GM21723 (cell line): ENCODE results near the gene DUSP11.
"Not testable (repeated sequence)": the region's sequence is repeated elsewhere in the genome, so short reads cannot be mapped to it uniquely, and the experiment has no call there.

Experiments
- ATAC-seq: cut with Tn5 transposase; IDR thresholded peaks from one replicate; pipeline ENCODE4 v1.9.1; 2021; ENCODE audit warnings: mild to moderate bottlenecking, moderate library complexity; ENCODE audit not compliant: unreplicated experiment

DUSP11 gene

DNA sequence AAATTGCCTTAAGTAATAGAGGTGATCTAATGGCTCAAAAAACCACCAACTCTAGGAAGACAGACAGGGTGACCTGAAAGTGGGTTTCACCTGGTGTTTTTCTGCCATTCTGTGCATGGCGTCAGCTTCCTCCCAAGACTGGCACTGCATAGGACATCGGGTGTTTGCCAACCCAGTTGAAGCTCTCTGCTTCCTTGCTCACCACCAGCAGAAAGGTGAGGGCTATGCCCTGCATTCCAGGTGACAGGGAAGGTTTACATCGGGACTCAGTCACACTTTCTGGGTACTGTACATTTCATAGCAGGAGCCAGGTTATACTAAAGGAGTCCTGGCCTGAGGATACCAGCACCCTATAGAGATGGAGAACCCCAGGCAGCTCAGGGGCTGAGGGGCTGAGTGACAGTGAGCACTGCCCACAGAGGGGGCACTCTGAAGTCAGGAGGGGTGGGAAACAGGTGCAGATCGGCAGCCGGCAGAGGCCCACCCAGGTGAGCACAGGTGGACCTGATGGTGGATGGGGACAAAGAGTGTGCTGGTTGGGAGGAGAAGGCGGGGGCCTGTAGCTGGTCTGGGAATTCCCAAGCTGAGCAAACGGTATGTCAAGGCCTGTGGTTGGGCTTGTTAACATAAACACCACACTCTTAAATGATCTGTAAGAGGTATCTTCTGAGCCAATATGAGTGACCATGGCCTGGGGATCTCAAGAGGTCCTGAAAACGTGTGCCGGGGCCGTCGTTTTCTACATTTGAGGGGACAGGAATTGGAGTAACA, 60.9 kb downstream of the DUSP11 start:
- no peak for ATAC-seq

DNA sequence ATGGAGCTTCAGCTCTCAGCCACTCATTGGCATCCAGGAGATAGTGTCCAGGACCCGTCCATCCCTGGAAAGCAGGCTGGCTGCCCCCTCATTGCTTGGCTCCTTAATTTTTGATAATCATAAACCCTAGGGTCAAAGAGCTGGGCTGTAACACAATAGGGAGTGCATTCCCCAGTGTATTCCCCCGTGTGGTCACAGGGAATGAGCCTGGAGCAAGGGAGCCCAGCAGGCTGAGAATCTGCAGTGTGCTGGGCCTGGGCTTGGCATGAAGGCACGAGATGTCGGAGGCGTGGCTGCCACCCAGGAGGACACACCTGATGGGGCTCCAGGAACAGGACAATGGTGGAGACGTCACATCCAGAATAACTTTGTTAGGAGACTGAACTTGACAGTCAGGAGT, 61.5 kb downstream of the DUSP11 start:
- no peak for ATAC-seq

DNA sequence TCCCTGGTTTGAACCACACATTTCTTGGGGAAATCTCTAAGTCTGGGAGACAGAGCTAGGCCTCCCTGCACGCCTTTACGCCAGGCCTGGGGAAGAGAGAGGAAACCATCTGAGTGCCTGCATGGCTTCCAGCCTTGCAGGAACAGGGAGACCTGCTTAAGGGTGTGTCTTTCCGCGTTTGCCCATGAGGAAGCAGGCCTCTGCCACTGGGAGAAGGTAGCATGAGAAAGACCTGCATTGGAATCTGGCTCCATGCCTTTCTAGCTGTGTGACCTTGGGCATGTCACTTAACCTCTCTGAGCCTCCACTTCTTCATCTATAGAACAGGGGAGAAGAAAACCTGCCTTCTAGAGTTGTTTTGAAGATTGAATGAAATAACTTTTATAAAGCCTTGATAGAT, 62.2 kb downstream of the DUSP11 start:
- ATAC-seq: not testable (repeated sequence)

DNA sequence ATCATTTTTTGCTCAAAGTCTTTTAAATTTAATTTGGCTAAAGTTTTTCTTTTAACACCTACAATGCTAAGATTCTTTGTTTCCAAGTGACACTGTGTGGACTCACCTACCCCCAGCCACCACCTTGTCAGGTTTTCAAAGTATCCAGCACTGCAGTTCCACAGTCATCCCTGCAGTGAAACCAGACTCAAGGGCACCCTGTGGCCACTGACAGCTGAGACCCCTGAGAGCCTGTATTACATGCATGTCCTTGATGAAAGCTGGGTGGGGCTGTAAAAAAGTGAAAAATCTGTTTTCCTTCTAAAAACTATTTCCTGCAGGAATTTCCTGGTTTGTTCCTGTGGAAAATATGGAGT, 62.7 kb downstream of the DUSP11 start:
- no peak for ATAC-seq

DNA sequence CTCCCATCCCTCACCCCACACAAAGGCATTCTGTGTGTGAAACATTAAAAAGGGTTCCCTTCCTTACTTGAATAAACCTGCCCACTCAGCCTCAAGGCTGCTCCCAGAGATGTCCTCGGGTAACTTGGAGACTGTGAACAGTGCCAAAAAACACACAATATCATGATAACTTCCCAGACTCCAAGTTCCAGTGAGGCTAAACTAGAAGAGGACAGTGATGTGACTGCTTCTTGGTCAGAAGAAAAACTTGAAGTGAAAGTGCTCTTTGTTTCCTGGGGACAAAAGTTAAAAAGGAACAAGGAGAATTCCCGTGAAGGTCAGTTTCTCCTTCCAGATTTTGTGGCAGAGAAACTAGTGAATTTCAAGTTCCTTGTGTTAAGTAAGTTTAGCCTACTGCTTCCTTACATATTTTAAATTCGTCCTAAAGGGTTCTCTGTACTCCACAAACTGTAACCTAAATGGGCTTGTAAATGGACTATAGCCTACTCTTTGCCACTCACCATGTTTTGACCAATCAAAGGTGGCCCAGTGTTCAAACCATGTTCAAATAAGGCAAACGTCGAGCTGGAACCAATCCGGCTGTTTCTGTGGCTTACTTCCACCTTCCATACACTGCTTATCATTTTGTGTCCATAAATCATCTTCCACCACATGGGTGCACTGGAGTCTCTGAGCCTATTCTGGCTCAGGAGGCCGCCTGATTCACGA, 63.2 kb downstream of the DUSP11 start:
- ATAC-seq: no peak

DNA sequence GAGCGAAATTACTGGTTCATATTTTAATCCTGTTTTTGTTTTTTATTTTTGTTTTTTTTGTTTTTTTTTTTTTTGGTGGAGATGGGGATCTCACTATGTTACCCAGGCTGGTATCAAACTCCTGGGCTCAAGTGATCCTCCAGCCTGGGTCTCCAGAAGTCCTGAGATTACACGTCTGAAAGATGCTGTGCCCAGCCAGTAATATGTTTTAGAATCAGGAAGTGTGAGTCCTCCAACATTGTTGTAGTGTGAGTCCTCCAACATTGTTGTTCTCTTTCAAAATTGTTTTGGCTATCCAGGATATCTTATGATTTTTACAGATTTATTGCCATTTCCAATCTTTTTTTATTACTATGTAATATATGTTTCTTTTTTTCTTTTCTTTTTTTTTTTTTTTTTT, 65.8 kb downstream of the DUSP11 start:
- no peak for ATAC-seq
